ENCODE data around the gene YWHAH. TPM values are rescaled to one million over a fixed set of nuclear protein-coding genes. Genes with fewer than 3 reads are reported as not detected.

YWHAH gene
- total and polyA plus RNA-seq, 2 of the 4 experiments (the other 2 are of a cell fraction) = 147 to 173 TPM

GRCh38 chr22:31995807-31996206 is 51.5 kb downstream of the YWHAH start:
- Histone ChIP-seq H3K36me3 (ENCODE audit: control insufficient read depth, insufficient read depth, low read length) (no peaks in the 10 kb centered on the region), H3K4ac (ENCODE audit: low read depth, low read length) (no peak overlapping the region), H3K9me3 (ENCODE audit: control insufficient read depth, insufficient read depth, low read length) (no peaks in the 10 kb centered on the region), H3K56ac (ENCODE audit: extremely low read depth, insufficient read depth, low read length) (no peak overlapping the region), H2AK9ac (replicated peaks; ENCODE audit: low read depth, low read length, poor library complexity) (no peak overlapping the region), H4K20me1 (ENCODE audit: insufficient read depth, low read length) (no peaks in the 10 kb centered on the region), H2BK15ac (ENCODE audit: low read depth, low read length) (no peak overlapping the region), H3K18ac (ENCODE audit: low read depth, low read length) (no peak overlapping the region), H3K4me2 (ENCODE audit: low read depth, low read length) (no peak overlapping the region), H3K4me3 (ENCODE audit: insufficient read depth, low read depth, low read length) (no peak overlapping the region), H4K91ac (ENCODE audit: insufficient read depth, low read depth, low read length) (no peak overlapping the region), H2AFZ (replicated peaks; ENCODE audit: low read length, poor library complexity) (no peak overlapping the region), H4K8ac (ENCODE audit: low read depth in 2 of 2, low read length in 2 of 2) (no peak overlapping the region), H2AK5ac (ENCODE audit: low read depth, low read length) (no peak overlapping the region), H3K4me1 (ENCODE audit: control insufficient read depth, insufficient read depth, low read length) (no peaks in the 10 kb centered on the region), H3K23ac (ENCODE audit: low read depth, low read length) (no peak overlapping the region), H4K5ac (ENCODE audit: low read depth, low read length) (no peak overlapping the region), H3K27ac (ENCODE audit: insufficient read depth, low read length) (no peak overlapping the region), H3K14ac (replicated peaks; ENCODE audit: low read depth, low read length) (no peak overlapping the region), H2BK5ac (ENCODE audit: low read depth, low read length, poor library complexity, severe bottlenecking) (no peak overlapping the region), H3K79me1 (ENCODE audit: low read depth in 1 of 2, low read length in 2 of 2) (no peaks in the 10 kb centered on the region), H2BK20ac (ENCODE audit: low read depth, low read length) (no peak overlapping the region), H2BK120ac (ENCODE audit: low read depth, low read length) (no peak overlapping the region), H3K9me1 (ENCODE audit: insufficient read depth, low read length) (no peaks in the 10 kb centered on the region), H3K27me3 (ENCODE audit: control insufficient read depth, insufficient read depth, low read length) (peaks cover 11% of the 10 kb centered on the region), H3K9ac (ENCODE audit: low read depth, low read length) (no peak overlapping the region)
- intact Hi-C loops (cut with micrococcal nuclease) (no loop called here), in situ Hi-C loops (cut with MboI; ENCODE audit: low sequenced_read_pairs) (no loop called here), dilution Hi-C loops (cut with HindIII; ENCODE audit: low sequenced_read_pairs, unreplicated experiment) (no loop called here)
- DNase-seq (no peak), ATAC-seq (ENCODE audit: low read depth) (no peak)
- no CpG with 5 or more reads among the region's 3 CpGs for WGBS, 2 experiments (ENCODE audit: extremely low coverage in 2 of 2, insufficient read length in 1 of 2)
- TF ChIP-seq RCOR1 (IDR thresholded peaks at IDR 0.05; ENCODE audit: insufficient replicate concordance, low read length) (no peak), USF2 (IDR thresholded peaks at IDR 0.05; ENCODE audit: low read depth, low read length) (no peak), FOS (IDR thresholded peaks at IDR 0.05; ENCODE audit: low read depth, low read length) (no peak), MXI1 (IDR thresholded peaks at IDR 0.05; ENCODE audit: borderline replicate concordance, low read depth, low read length) (no peak), NFE2L2 (IDR thresholded peaks at IDR 0.05; ENCODE audit: low read depth, low read length) (no peak), RFX5 (IDR thresholded peaks at IDR 0.05; ENCODE audit: low read depth, low read length) (no peak), CTCF (conservative IDR thresholded peaks at IDR 0.05; ENCODE audit: low read depth, low read length) (no peak), ELK1 (IDR thresholded peaks at IDR 0.05; ENCODE audit: borderline replicate concordance, low read depth, low read length) (no peak), CHD1 (IDR thresholded peaks at IDR 0.05; ENCODE audit: low read depth, low read length) (no peak)
- ChIA-PET POLR2A (ENCODE audit: unreplicated experiment) (no interaction called here), CTCF (no interaction called here)
- BruUV-seq (replicated peaks) = no TSS peak
